ENCODE measurements around the gene IMMP2L. TPM values are rescaled to one million over a fixed set of nuclear protein-coding genes. Genes with fewer than 3 reads are reported as not detected.

The IMMP2L gene
- total RNA-seq, 6 experiments from 2014 or later = 14.2 to 25.3 (median 19.7) TPM

DNA sequence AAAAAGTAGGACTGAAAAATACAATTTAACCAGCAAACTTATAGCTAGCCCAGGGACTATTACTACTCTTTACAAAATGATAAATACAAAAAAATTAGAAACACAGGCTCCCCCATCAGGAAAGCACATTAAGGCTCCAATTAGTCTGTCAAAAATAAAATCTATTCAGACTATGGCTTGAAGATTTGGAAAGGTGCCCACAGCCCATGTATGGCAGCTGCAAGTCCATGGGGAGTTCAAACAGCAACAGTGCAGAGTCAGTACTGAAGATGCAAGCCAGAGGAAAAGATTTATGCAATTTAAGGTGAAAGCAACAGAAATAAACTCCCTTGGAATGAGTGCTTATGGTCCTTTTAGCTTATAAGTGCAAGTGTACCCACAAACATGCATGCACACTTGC, 29.7 kb downstream of the IMMP2L start:
- TF ChIP-seq, protein P1, sequence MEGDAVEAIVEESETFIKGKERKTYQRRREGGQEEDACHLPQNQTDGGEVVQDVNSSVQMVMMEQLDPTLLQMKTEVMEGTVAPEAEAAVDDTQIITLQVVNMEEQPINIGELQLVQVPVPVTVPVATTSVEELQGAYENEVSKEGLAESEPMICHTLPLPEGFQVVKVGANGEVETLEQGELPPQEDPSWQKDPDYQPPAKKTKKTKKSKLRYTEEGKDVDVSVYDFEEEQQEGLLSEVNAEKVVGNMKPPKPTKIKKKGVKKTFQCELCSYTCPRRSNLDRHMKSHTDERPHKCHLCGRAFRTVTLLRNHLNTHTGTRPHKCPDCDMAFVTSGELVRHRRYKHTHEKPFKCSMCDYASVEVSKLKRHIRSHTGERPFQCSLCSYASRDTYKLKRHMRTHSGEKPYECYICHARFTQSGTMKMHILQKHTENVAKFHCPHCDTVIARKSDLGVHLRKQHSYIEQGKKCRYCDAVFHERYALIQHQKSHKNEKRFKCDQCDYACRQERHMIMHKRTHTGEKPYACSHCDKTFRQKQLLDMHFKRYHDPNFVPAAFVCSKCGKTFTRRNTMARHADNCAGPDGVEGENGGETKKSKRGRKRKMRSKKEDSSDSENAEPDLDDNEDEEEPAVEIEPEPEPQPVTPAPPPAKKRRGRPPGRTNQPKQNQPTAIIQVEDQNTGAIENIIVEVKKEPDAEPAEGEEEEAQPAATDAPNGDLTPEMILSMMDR (IDR thresholded peaks at IDR 0.05) = no peak
- no peak for TF ChIP-seq POLR2A (IDR thresholded peaks at IDR 0.05)
- intact Hi-C loops (cut with DNase I) = no loop called here
- Histone ChIP-seq H3K4me3 (no peak overlapping the region), H3K4me1 (peaks cover 0 to 11% (median 4%) of the 10 kb centered on the region in 4 donors), H3K36me3 (no peaks in the 10 kb centered on the region), H3K27ac (no peak overlapping the region), H3K9me3 (no peaks in the 10 kb centered on the region), H3K27me3 (no peaks in the 10 kb centered on the region)
- ATAC-seq = no peak
- DNase-seq = no peak

DNA sequence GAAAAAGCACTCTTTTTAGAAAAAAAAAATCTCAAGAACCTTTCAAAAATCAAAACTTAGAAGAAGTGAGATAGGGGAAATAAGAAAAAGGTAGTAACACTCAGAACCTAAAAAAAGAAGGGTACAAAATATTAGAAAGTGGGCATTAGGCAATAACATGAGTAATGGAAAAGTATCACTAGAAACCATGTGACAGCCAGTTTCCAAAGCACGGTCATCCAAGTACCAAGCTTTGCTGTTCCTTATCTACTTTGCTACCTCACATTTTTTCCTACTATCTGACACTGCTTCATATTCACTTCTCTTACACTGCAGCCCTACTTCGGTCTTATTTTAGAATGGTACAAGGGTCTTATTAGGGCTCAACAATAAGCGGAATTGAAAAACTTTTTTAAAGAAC, 30.3 kb downstream of the IMMP2L start:
- H3K4me3 ChIP-seq = no peak overlapping the region
- H3K27me3 ChIP-seq = no peaks in the 10 kb centered on the region
- WGBS (ENCODE audit: insufficient coverage, low coverage, low lambda C conversion rate, missing lambda C conversion rate) = 77% methylated on average over 3 of the region's 3 CpGs
- intact Hi-C loops (cut with DNase I) = no loop called here
- H3K27ac ChIP-seq = no peak overlapping the region
- DNase-seq = no peak
- H3K9me3 ChIP-seq = no peaks in the 10 kb centered on the region
- ATAC-seq = peak in 3 of 4 donors; percentile 45 to 85 (median 63)
- H3K36me3 ChIP-seq = no peaks in the 10 kb centered on the region
- H3K4me1 ChIP-seq = peaks cover 0 to 11% (median 4%) of the 10 kb centered on the region in 4 donors
- TF ChIP-seq, protein P1 (IDR thresholded peaks at IDR 0.05) = no peak
- TF ChIP-seq POLR2A (IDR thresholded peaks at IDR 0.05) = no peak

DNA sequence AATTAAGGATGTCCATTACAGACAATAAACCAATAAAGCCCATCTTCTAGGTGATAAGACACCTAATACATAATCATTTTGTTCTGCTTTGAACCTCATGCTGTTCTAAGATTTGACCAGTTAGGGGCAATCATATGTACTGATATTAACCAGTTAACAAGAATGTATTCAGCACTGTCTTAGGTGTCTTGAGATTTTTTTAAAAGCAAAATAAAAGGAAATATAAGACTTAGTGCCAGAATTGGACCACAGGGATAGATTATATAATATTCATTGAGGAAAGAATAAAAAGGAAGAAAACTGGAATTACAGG, 32.0 kb downstream of the IMMP2L start:
- intact Hi-C loops (cut with DNase I) = no loop called here
- H3K36me3 ChIP-seq = no peaks in the 10 kb centered on the region
- H3K4me1 ChIP-seq = peaks cover 0 to 11% (median 4%) of the 10 kb centered on the region in 4 donors
- no peak overlapping the region for H3K27ac ChIP-seq
- no peaks in the 10 kb centered on the region for H3K27me3 ChIP-seq
- DNase-seq = no peak
- no peaks in the 10 kb centered on the region for H3K9me3 ChIP-seq
- ATAC-seq = no peak
- H3K4me3 ChIP-seq = no peak overlapping the region
- TF ChIP-seq, protein P1 (IDR thresholded peaks at IDR 0.05) = no peak

DNA sequence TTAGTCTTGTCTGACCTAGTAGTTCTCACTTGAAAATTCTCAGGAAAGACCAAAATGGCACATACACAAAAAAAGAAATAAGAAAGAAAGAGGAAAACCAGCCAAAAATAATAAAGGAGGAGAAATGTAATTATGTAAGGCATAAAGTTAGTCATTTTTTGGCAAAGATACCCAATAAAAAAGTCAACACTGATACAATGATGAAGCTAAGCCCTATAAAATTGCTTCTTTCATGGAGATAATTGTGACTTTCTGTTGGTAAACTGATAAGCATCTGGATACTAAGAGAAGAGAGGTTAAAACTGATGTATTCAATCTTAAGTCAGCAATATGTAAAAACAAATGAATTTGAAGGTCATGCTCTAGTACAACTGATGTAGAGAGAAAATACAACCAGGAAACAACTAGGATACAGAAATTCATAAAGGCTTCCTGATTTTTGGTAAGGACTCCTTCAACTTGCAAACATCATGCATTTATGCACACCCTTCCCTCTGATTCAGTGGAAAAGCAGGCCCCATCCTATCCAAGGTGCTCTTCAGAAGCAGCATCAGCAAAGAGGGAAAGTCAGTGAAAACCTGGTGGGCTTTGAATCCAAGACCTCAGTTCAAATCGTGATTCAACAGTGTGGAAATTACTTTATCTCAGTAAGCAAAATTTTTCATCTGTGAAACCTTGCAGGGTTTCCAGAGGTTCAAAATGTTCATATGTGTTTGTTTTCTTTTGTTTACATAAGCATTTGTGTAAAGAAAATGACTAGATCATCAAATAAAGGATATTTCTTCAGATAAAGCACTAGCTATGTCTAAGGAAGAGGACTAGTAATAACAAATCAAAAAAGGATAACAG, 32.6 kb downstream of the IMMP2L start:
- H3K9me3 ChIP-seq = no peaks in the 10 kb centered on the region
- H3K36me3 ChIP-seq = no peaks in the 10 kb centered on the region
- no peak for TF ChIP-seq POLR2A (IDR thresholded peaks at IDR 0.05)
- TF ChIP-seq, protein P1 (IDR thresholded peaks at IDR 0.05) = no peak
- peaks cover 0 to 11% (median 4%) of the 10 kb centered on the region in 4 donors for H3K4me1 ChIP-seq
- H3K27ac ChIP-seq = no peak overlapping the region
- intact Hi-C loops (cut with DNase I) = no loop called here
- WGBS (ENCODE audit: insufficient coverage, low coverage, low lambda C conversion rate, missing lambda C conversion rate) = 33% methylated on average over 1 of the region's 1 CpG
- no peak overlapping the region for H3K4me3 ChIP-seq
- peak in 3 of 4 donors; percentile 46 to 90 (median 64) for ATAC-seq
- H3K27me3 ChIP-seq = no peaks in the 10 kb centered on the region
- DNase-seq = no peak

Data from right lobe of liver (tissue), 6 donors.